NOMO-1 treated with dmso at 0.1 percent for 144 hours (cell line): ENCODE data around the gene KCNT1.
"Not testable (repeated sequence)": the region's sequence is repeated elsewhere in the genome, so short reads cannot be mapped to it uniquely, and the experiment has no call there.

ENCODE experiments used
- DNase-seq: peaks from one replicate; lab custom pipeline; 2025; ENCODE audit not compliant: unreplicated experiment; lab: John Stamatoyannopoulos, UW

The KCNT1 gene

GRCh38 chr9:135701959-135702721, at the start of gene KCNT1:
TSS of gene KCNT1 (plus strand) at chr9:135702185. CDS start at chr9:135702259, 74 bp downstream.
- DNase-seq: no peak

GRCh38 chr9:135655317-135655716, 46.7 kb upstream of the KCNT1 start:
- DNase-seq: no peak

GRCh38 chr9:135657416-135657815, 44.6 kb upstream of the KCNT1 start:
- DNase-seq: no peak

- DNase-seq: no peak
These were observed 42.7 kb upstream of the KCNT1 start for GRCh38 chr9:135659252-135659651.

- no peak for DNase-seq
These were observed 41.6 kb upstream of the KCNT1 start for GRCh38 chr9:135660407-135660806.

- no peak for DNase-seq
These were observed 40.0 kb upstream of the KCNT1 start for GRCh38 chr9:135661816-135662560.

- no peak for DNase-seq
These were observed 39.1 kb upstream of the KCNT1 start, which contains the start of gene LCN9 for GRCh38 chr9:135662758-135663450. TSS of gene LCN9 (plus strand) at chr9:135663309. CDS start at chr9:135663322, 13 bp downstream.

GRCh38 chr9:135663451-135663770, 38.6 kb upstream of the KCNT1 start:
- no peak for DNase-seq

GRCh38 chr9:135663857-135664256, 38.1 kb upstream of the KCNT1 start:
- DNase-seq: no peak

- no peak for DNase-seq
These were observed 37.7 kb upstream of the KCNT1 start for GRCh38 chr9:135664266-135664665.

GRCh38 chr9:135664801-135665794, 36.9 kb upstream of the KCNT1 start:
- no peak for DNase-seq

- DNase-seq: no peak
These were observed 36.2 kb upstream of the KCNT1 start for GRCh38 chr9:135665795-135666189.

GRCh38 chr9:135666534-135667462, 35.2 kb upstream of the KCNT1 start:
- no peak for DNase-seq

- DNase-seq: no peak
These were observed 34.5 kb upstream of the KCNT1 start for GRCh38 chr9:135667463-135668001.

- DNase-seq: not testable (repeated sequence)
These were observed 33.0 kb upstream of the KCNT1 start for GRCh38 chr9:135669018-135669417.

- DNase-seq: no peak
These were observed 32.2 kb upstream of the KCNT1 start for GRCh38 chr9:135669616-135670285.

- no peak for DNase-seq
These were observed 31.0 kb upstream of the KCNT1 start for GRCh38 chr9:135670721-135671590.

- DNase-seq: no peak
These were observed 30.4 kb upstream of the KCNT1 start for GRCh38 chr9:135671591-135672041.
